Cortex of kidney (tissue), 1 donor: ENCODE data around the gene SUPT3H.

ENCODE experiments used
- DNase-seq: peaks from one replicate; lab custom pipeline; 2025; lab: John Stamatoyannopoulos, UW

SUPT3H gene

DNA sequence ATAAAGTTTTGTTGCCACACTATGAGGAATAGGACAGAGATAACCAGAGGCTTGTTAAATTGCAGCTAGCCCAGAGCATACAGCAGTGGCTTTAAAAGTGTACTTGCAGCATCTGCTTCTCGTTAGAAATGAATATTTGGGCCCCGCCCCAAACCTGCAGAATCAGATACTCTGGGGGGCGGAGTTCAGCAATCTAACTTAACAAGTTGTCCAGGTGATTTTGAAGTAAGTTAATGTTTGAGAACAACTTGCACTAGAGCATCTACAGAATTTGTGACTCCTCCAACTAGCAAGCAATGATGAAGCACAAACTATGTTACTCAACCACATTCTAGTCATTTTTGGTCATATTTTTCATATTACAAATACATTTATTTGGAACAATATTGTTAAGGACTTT lies 10.6 kb upstream of the SUPT3H start:
- DNase-seq = no peak

DNA sequence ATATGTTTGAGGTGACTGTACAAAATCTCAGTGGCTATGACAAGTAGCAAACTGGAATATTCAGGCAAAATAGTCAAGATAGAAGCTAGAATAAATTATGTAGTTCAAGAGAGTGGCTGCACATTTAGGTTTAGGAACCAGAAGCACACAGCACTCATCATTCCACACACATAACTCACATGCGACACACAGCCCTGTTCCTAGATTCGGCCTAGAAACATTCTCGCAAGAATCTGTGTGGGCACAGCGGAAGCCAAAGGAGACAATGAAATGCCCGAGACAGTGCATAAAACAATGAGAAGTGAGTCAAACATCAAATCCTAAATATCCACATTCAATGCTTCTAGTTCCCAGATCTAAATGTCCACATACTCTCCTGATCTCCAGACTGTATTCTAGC lies 9.5 kb upstream of the SUPT3H start:
- DNase-seq = no peak

DNA sequence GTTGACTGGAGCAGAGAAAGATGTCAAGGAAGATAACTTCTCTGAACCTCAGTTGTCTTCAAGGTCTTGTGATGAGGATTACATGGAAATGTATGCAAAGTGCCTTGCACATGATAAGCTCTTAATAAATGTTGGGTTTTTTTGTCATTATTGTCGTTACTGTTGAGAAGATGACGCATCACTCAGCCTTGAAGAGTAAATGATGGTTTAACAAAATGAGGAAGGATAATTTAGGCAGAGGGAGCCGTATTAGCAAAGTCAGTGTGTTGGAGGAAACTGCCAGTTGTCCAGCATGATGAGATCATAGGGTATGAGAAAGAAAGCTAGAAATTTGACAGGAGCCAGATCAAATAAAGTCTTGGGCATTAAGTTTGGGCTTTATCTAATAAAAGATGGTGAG lies 8.8 kb upstream of the SUPT3H start:
- DNase-seq = no peak

DNA sequence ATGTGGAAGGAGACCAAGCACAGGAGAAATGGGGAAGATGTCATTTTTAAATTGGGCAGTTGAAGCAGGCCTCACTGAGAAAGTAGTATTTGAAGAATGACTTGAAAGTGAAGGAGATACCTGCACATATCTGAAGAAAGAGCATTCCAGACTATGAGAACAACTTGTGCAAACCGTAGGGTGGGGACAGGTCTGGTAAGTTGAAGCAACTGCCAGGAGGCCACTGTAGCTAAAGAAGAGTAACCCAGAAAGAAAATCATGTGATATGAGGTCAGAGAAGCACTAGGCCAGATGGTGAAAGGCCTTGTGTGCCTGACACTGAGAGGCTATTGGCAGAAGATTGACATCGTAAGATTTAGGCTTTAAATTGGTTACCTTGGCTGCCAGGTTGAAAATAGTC lies 4.7 kb upstream of the SUPT3H start:
- no peak for DNase-seq

DNA sequence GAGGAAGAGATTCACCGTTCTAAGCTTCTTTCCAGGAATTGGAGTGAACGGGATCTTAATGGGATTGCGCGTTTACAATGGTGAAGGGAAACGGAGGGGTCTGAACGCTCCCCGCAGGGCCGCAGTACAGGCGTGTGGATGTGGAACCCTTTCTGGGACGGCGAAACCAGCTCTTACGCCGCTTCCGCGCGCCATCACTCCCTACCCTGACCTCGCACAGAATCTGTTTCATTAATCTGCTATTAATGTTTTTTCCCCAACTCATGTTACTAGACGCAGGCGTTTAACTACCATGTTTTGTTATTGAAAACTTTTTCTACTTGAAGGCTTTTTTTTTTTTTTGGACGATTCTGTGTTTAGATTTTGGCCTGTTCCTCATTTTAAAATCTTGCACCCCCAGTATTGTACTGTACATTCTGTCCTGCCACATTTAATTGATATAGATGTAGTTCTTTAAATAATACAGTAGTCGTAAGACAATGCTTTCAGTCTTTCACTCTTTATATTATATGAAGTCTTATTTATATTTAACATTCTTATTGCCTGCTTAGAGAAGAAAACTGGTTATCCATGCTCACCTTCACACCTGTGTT lies 696 bp upstream of the SUPT3H start:
- no peak for DNase-seq

DNA sequence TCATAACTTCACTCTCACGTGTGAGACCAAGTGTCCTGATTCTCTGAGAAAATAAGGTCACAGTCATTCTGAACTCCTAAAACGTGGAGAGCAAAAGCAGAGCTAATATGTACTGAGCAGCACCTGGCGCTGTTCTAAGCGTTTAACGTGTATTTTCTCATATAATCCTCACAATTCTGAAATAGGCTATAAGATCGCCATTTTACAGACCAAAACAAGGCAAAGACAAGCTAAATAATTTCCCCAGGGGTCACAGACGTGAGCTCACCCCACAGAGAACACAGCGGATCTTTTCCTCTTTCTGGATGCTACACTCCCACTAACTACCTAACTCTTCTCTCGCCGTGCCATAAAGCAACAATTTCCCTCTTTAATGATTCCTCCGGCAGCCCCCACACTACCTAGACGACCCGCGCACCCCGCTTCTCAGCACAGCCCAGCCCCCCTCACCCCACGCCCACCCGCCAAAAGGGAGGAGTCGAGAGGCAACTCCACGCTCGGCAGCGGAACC lies 636 bp downstream of the SUPT3H start:
- no peak for DNase-seq

DNA sequence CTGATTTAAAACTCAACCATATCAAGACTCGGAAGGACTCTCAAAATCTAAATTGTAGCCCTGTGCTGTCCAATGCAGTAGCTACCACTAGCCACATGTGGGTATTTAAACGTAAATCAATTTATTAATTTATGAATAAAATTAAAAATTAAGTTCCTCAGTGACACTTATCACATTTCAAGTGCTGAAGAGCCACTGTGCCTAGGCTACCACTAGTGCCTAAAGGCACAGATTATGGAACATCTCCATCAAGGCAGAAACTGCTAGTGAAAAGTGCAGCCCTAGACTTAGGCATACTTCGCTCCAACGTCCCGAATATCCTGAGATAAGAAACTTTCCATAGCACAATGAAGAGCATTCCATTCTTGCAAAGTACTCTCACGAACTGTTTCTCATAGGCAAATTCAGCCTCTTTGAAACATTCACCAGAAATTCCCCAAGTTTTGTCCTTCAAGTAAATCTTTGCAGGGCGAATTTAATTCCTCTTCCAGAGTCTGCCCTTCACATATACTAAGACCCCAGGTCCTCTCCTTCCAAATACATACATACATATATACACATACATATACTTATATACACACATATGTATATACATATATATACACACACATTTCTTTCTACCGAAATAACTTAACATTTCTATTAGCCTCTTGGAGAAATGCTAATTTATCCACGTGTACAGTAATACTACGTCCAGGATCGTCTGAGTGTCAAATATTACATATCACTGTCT lies 1.3 kb downstream of the SUPT3H start:
- no peak for DNase-seq

DNA sequence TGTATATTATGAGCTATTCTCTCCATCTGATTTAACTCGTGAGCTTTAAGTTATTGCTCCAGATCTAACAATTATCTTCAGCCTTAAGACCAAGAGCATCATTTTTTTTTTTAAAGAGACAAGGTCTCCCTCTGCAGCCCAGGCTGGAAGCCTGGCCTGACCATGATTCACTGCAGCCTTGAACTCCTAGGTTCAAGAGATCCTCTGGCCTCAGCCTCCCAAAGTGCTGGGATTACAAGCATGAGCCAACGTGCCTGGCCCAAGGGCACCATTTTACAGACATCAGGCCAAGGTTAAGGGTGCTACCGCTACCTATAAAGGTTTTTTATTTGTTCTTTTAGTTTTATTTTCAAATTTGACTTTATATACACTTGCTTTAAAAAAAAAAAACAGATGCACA lies 2.3 kb downstream of the SUPT3H start:
- DNase-seq = no peak

DNA sequence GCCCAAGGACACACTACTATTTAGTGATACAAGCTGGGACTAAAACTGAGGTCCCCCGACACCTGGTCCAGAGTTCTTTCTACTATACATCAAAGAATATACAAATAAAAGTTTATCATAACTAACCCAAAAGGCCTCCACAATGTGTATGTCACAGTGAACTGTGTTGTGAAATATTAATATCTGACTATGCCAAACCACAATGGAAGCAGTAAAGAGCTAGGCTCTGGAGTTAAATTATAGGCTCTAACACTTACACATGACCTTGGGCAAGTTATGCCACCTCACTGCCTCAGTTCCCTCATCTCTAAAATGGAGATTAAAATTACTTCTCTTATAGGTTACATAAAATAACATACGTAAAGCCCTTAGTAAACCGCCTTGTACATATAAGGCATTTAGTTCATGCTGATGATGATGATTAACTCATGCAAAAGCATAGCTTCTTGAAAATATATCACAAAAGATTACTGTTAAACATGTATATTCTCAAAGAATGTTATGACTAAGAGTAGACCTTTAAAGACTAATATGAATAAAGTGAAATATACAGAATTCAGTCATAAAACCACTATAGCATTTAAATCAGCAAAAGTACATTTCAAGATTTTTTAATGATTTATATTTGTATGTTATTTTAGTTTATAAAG lies 5.7 kb downstream of the SUPT3H start:
- DNase-seq = no peak

DNA sequence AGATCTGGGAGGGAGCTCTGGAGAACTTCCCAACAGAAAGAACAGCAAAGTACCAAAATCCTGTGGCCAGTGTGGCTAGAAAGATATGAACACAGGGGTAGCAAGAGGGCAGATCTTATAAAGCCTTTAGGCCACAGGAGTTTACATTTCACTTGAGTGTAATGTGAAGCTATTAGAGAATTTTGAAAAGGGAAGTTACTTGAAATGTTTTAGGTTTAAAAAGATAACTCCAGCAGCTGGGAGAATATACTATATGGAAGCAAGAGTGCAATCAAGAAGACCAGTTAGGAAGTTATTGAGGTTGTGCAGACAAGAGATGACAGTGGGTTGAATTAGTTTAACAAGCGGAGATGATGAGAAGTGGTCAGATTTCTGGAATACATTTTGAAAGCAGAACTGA lies 7.9 kb downstream of the SUPT3H start:
- no peak for DNase-seq

DNA sequence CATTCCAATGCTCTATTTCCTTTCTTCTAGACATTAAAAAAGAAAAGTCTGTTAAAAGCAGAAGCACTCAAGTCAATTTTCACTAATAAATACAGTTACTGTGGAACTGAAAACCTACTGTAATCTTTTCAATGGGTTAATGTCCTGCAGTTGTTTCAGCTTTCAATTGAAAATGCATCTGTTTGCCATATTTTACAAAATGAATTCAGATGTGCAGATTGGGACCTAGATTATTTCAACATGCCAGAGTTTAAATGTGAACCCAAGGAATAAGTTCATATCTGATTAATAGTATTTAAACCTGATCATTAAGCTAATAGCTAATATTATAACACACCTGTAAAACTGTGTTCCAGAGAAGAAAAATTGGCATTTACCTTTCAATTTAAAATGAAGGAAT lies 9.7 kb downstream of the SUPT3H start:
- DNase-seq = no peak

DNA sequence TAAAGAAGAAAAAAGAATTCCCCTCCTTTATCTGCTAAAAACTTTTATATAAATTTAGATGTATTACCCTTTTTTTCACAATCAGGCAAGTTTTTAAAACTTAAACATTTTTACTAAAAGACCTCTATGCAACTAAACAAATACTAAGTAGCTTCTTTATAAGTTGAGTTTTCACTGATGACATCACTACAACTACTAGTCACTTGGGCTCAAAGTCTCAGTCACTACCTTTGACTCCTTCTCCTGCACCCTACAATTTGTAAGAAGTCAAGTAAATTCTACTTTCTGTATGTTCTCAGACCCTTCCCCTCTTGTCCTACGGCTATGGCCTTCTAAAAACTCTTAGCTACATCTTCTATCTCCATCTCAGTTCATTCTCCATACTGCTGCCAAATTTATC lies 11.2 kb downstream of the SUPT3H start:
- no peak for DNase-seq

DNA sequence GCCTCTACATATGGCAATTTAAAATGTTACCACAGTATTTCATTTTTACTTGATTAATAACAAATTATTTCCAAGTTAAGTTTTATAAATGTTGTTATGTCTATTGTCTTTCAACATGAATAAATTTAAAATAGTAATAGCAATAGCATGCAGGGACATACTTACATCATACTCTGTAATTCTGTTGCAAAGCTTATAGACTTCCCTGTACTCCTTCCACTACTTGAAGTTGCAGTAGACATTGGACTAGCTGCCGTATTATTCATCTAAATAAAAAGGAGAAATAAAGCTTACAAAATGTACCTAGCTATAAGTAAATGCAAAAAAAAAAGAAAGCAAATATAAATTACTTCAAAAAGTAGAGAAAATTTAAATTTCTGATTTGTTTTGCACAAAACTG lies 12.7 kb downstream of the SUPT3H start:
- no peak for DNase-seq

DNA sequence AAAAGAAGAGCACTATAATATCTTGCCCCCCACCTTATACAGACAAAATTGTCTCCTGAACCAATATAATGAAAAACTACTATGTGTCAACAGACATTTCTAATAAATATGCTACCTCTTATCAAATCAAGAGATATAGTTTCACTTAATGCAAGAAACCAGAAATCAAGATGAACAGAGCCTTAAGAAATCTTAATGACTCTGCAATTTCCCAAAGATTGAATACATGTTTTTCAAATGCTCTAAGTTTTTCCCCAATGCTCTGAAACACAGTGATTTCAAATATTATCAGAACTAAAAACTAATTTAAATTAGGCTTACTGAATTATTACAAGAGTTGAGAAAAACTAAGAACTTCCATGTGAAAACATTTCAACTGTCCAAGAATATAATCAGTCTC lies 13.3 kb downstream of the SUPT3H start:
- DNase-seq = no peak

DNA sequence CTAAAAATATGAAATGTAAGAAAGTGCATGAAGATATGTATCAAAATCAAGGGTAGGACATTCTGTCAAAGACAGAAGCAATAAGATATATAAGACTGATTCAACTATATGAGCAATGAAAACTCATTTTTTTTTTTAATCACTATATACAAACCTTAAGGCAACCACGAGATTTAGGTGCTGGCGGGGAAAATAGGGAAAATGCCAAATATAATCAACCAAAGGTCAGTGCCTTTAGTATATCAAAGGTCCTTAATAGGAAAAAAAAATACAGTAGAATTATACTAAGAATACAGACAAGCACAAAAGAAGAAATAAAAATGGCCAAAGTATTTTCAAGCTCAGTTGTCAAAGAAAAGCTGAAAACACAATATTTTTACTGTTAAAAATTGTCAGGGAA lies 24.1 kb downstream of the SUPT3H start:
- DNase-seq = no peak

DNA sequence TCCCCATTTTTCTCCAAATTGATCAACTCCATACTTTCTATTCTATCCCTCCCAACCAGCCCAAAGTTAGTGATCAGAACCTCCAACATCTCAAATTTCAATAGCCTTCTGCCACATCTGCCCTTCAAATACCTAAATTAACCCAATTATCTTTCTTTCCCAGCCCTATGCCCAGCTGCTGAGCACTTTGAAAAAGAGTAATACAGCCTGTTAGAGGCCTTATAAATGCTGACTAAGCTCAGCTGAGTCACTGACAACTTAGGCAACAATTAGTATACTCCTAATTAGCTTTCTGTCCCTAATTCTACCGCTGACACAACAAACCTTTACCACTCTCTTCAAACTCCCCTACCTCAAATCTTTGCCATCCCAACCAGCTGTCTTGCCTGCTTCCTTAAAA lies 26.1 kb downstream of the SUPT3H start:
- no peak for DNase-seq

DNA sequence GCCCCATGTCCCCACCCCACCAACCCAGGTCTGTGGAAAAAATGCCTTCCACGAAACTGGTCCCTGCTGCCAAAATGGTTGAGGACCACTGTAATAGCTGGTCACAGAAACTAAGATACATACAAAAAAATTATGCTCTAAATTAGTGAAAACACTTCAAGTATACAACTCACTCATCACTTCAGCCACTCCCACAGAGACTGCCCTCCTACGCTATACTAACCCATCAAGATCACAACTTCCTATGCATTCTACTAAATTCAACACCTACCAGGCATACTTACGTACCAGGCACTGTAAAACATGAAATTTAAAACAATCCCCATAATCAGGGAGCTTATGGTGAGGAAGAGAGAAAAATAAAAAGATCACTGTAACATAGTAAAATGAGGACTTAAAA lies 26.7 kb downstream of the SUPT3H start:
- DNase-seq = no peak

DNA sequence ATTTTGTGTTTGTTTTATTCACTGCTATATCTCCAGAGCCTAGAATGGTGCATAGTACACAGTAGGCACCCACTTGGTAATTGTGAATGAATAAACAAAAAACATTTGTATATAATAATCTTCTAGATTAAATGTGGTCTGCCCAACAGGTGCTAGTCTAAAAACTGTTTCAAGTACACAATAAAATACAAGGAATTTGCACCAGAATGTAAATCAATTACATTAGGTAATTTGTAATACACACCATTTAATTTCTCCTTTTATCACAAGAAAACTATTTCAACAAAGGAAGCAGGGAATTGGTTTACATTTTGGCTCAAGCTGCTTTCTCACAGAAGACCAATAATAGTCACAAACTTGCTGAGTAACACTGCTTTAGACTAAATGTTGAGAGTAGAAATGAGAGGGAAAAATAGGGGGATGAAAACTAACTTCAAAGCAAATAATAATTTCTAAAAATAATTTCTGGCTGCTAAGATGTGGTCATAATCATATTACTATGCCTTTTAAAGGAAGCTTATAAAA lies 27.5 kb downstream of the SUPT3H start:
- no peak for DNase-seq

DNA sequence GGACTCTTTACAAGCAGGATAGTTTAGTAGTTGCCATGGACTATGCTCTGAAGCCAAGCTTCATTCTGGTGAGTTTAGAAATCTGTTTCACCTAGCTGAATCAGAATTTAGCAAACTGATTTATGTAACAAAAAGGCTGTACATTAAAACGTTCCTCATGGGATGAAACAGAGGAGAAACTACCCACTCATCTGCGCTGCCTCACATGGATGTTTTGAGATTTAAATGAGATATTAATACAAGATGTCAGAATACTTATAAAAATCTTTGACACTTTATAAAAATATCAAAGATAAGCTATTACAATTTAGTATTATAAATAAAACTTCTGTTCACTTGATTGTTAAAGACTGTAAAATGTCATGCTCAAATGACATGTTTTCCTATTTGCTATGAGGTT lies 32.8 kb downstream of the SUPT3H start:
- DNase-seq = no peak

DNA sequence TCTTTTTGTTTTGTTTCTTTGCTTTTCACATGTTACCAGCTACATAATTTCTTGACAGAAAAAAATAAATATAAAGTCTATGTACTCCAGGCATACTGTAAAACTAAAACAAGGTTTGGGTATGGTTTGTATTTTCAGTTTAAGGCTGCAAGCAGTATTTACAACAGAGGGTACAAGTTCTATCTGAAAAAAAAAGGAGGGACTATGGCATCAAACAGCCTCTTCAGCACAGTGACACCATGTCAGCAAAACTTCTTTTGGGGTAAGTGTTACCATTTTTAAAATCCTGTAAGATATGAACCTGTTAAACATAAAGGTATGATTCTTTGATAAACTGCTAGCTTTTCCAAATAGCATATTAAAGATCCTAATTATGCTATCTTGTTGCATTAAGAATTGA lies 49.2 kb downstream of the SUPT3H start:
- DNase-seq = no peak

DNA sequence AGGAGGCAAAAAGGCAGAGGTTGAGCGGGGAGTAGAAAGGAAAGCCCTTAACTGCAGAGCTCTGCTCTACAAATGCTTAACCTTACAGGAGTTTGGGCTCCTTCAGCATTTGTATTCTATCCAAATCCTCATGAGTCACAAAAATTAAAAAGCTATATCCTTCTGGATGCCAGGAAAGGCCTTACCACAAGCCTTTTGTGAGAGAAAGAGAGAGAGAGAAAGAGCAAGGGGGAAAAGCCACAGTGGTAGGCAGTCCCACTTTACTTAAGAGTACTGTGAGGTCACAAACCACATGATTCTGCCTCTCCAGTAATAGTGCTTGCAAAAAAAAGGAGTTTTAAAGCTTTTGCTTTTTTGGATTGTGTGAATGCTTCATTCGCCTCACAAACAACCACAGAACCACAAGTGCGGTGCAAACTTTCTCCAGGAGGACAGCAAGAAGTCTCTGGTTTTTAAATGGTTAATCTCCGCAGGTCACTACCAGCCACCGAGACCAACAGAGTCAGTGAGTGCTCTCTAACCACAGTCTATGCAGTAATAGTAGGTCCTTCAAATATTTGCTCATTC lies 49.7 kb downstream of the SUPT3H start, which contains the start of gene RUNX2:
TSS of gene RUNX2 (plus strand) at position 375 of the 567 bp plus-strand sequence. CDS start 397 bp downstream, outside the sequence.
- no peak for DNase-seq

DNA sequence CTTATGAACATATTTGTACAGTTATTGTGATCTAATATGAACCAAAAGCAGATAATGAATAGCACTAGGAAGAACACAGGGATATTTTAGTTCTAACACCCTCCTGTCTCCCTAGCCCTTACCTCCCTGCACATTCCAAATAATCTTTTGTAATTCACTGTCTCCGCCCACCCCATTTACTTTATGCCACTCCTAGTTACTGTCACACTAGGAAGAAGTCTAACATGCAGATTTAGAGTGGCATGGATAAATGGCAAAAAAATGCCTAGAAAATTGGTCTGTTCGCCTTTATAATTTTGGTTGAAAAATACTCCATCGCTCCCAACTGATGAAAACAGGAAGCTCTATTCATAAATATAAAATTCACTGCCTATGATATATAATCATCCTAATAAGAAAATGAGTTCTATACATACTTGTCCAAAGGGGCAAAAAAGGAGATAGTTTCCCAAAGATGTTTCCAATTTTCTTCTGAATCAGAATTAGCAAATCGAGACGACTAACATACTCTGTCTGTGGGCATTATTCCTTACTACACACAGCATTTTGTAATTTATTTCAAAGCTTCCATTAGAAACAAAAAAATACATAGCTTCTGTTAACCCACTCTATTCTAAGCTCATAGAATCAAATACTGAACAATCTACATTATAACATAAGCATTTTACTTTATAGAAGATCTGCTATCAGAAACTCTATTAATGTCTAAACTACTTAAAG lies 50.9 kb downstream of the SUPT3H start:
- no peak for DNase-seq
